GM12878 (cell line): ENCODE data around the gene ZNF532. TPM values are rescaled to one million over a fixed set of nuclear protein-coding genes. Genes with fewer than 3 reads are reported as not detected.

Experiments
- ATAC-seq: fragments of 200-7000 bp; cut with Tn5 transposase; 3 replicates; pipeline ENCODE4 v1.9.1; 2020; ENCODE audit warnings: mild to moderate bottlenecking, moderate library complexity
- BruUV-seq: library from RNA; stranded (reverse); fragments of 400-500 nt; replicated peaks from 2 replicates; lab custom pipeline; 2021; lab: Mats Ljungman, UMichigan
- CTCF ChIA-PET: fragments of 300-600 bp; sonication (Branson Sonifier 250); formaldehyde crosslinking; extraction: SDS; loops from one replicate; lab custom pipeline; 2021; ENCODE audit warnings: inconsistent platforms; lab: Yijun Ruan, JAX
- POLR2A ChIA-PET: fragments of 350-600 bp; formaldehyde crosslinking; extraction: SDS; loops from one replicate; lab custom pipeline; 2021; ENCODE audit warnings: inconsistent platforms; lab: Charles Lee
- RAD21 ChIA-PET: fragments of 300-600 bp; sonication (Branson Sonifier 250); formaldehyde crosslinking; loops from one replicate; lab custom pipeline; 2023; ENCODE audit warnings: antibody characterized with exemption; ENCODE audit not compliant: unreplicated experiment; lab: Charles Lee
- SMC1A ChIA-PET: fragments of 300-600 bp; sonication (Branson Sonifier 250); formaldehyde crosslinking; loops from one replicate; lab custom pipeline; 2023; ENCODE audit not compliant: unreplicated experiment, uncharacterized antibody; lab: Charles Lee
- DNase-seq: peaks from one replicate; pipeline ENCODE4 v3.0.0-alpha.2; 2011; ENCODE audit warnings: low read depth, low spot score
- FAIRE-seq: peaks from 3 replicates; lab custom pipeline; 2011; peaks lifted over from hg19 to GRCh38; lab: Jason Lieb, UNC
- H2AFZ ChIP-seq: 2 replicates; pipeline ENCODE4 v1.6.0; 2011; ENCODE audit warnings: low read depth, low read length, control low read depth; ENCODE audit not compliant: control insufficient read depth
- H3K27ac ChIP-seq: 2 replicates; pipeline ENCODE4 v1.5.1; 2011; ENCODE audit warnings: control low read depth; ENCODE audit not compliant: control insufficient read depth, insufficient read depth
- H3K27me3 ChIP-seq, 2 experiments: replicated peaks in 1 of 2; 2 replicates each; pipeline versions ENCODE4 v1.6.0 to v1.6.1; 2011; ENCODE audit warnings: low read length in 1 of 2; ENCODE audit not compliant: control insufficient read depth in 2 of 2, insufficient read depth in 2 of 2
- H3K36me3 ChIP-seq, 2 experiments: 2 replicates each; pipeline ENCODE4 v1.5.1; 2011; ENCODE audit warnings: low read length in 1 of 2; ENCODE audit not compliant: control insufficient read depth in 2 of 2, insufficient read depth in 2 of 2
- H3K4me1 ChIP-seq: 2 replicates; pipeline ENCODE4 v1.6.1; 2011; ENCODE audit warnings: mild to moderate bottlenecking, low read length, moderate library complexity, mixed read lengths; ENCODE audit not compliant: control insufficient read depth, insufficient read depth
- H3K4me2 ChIP-seq: 2 replicates; pipeline ENCODE4 v1.6.0; 2011; ENCODE audit warnings: control low read depth; ENCODE audit not compliant: control insufficient read depth, insufficient read depth
- H3K4me3 ChIP-seq: fragments of 200-600 bp; sonication (generic); 2 replicates; pipeline ENCODE4 v1.5.1; 2016
- H3K79me2 ChIP-seq: 2 replicates; pipeline ENCODE4 v1.6.0; 2011; ENCODE audit warnings: low read length; ENCODE audit not compliant: control insufficient read depth, insufficient read depth
- H3K9ac ChIP-seq: 2 replicates; pipeline ENCODE4 v1.8.0; 2011; ENCODE audit warnings: low read length, control low read depth, mixed read lengths; ENCODE audit not compliant: control insufficient read depth, insufficient read depth
- H3K9me3 ChIP-seq: replicated peaks from 3 replicates; pipeline ENCODE4 v1.5.1; 2011; ENCODE audit warnings: mild to moderate bottlenecking, low read length; ENCODE audit not compliant: control insufficient read depth, insufficient read depth
- H4K20me1 ChIP-seq: 2 replicates; pipeline ENCODE4 v1.6.0; 2011; ENCODE audit not compliant: control insufficient read depth, insufficient read depth
- BCL3 ChIP-seq: IDR thresholded peaks from 2 replicates; pipeline ENCODE4 v1.6.1; 2011; ENCODE audit warnings: borderline replicate concordance, low read depth, mild to moderate bottlenecking, moderate library complexity, low read length; ENCODE audit not compliant: insufficient read depth, poor library complexity, severe bottlenecking
- CBX5 ChIP-seq: sonication (generic); IDR thresholded peaks from 2 replicates; pipeline ENCODE4 v1.6.1; 2016; ENCODE audit warnings: low read depth, moderate library complexity, mild to moderate bottlenecking, inconsistent platforms
- DPF2 ChIP-seq: fragments of 450-650 bp; IDR thresholded peaks from 2 replicates; pipeline ENCODE4 v1.6.1; 2017; ENCODE audit warnings: mild to moderate bottlenecking
- FOXK2 ChIP-seq: fragments of 450-650 bp; IDR thresholded peaks from 2 replicates; pipeline ENCODE4 v1.6.1; 2017; ENCODE audit warnings: mild to moderate bottlenecking, moderate library complexity
- NR2F1 ChIP-seq: fragments of 450-650 bp; conservative IDR thresholded peaks from 2 replicates; pipeline ENCODE4 v1.6.1; 2017; ENCODE audit warnings: mild to moderate bottlenecking
- PAX5 ChIP-seq: IDR thresholded peaks from 2 replicates; pipeline ENCODE4 v1.6.1; 2011; ENCODE audit warnings: low read depth, low read length, borderline replicate concordance
- RB1 ChIP-seq: fragments of 450-650 bp; formaldehyde crosslinking; IDR thresholded peaks from 2 replicates; pipeline ENCODE4 v1.6.1; 2017; ENCODE audit warnings: mild to moderate bottlenecking, borderline replicate concordance
- RBBP5 ChIP-seq: fragments of 200-600 bp; sonication (generic); conservative IDR thresholded peaks from 2 replicates; pipeline ENCODE4 v1.6.1; 2016
- REST ChIP-seq: IDR thresholded peaks from 2 replicates; pipeline ENCODE4 v1.6.1; 2012; ENCODE audit warnings: mild to moderate bottlenecking, low read depth, low read length
- SMAD1 ChIP-seq: fragments of 450-650 bp; IDR thresholded peaks from 2 replicates; pipeline ENCODE4 v1.6.1; 2018; ENCODE audit warnings: mild to moderate bottlenecking, low read depth; ENCODE audit not compliant: partially characterized antibody
- WGBS: methylation state at CpG from one replicate; pipeline ENCODE4 v1.1.6; 2016; ENCODE audit warnings: low lambda C conversion rate; ENCODE audit not compliant: insufficient replicate concordance, insufficient coverage; ENCODE audit errors: missing lambda C conversion rate; 5-methylcytosine and 5-hydroxymethylcytosine counted together
- in situ Hi-C: fragments of 300-500 bp; cut with MboI; formaldehyde crosslinking; loops from 9 replicates; pipeline ENCODE4 v1.14.3; 2018; ENCODE audit warnings: mixed read lengths
- intact Hi-C: fragments of 100-400 bp; cut with micrococcal nuclease; formaldehyde crosslinking; loops from one replicate; pipeline ENCODE4 v1.14.2; 2022; ENCODE audit not compliant: unreplicated experiment
- polyA plus RNA-seq, 11 experiments: library from polyadenylated mRNA; depleted of rRNA in 4 of 11; unstranded in 6 of 11; stranded (reverse) in 5 of 11; fragments of >200 nt; fragmentation: Nextera tagmentation in 4 of 11; fragmentation: Illumina TruSeq in 1 of 11; extraction: Ambion mirVana in 4 of 11; extraction: Trizol in 1 of 11; gene quantifications; 1 replicate in 1 of 11; 2 replicates in 10 of 11; pipeline versions ENCODE4 v1.2.1 to v1.2.3, GENCODE V29; 2011 to 2016; ENCODE audit warnings: inconsistent platforms in 2 of 11, missing spikeins in 2 of 11, low read depth in 1 of 11
- total RNA-seq, 4 experiments: library from RNA; depleted of rRNA in 3 of 4; stranded (reverse); fragments of >200 nt in 3 of 4; fragmentation: Illumina TruSeq in 1 of 4; extraction: Trizol in 1 of 4; gene quantifications; 2 replicates each; pipeline versions ENCODE4 v1.2.1 to v1.2.3, GENCODE V29; 2013 to 2021
- TF ChIP-seq, protein P1 (sequence below): fragments of 450-650 bp; IDR thresholded peaks from 2 replicates; pipeline ENCODE4 v1.6.1; 2017; ENCODE audit warnings: low read depth, mild to moderate bottlenecking, moderate library complexity

The ZNF532 gene
- total and polyA plus RNA-seq, 10 of the 15 experiments (the other 5 are each of a cell fraction or from before 2014, with no cell fraction given) = 0.44 to 3.4 (median 1.4) TPM

GRCh38 chr18:58955001-58955400, 90.3 kb downstream of the ZNF532 start:
- WGBS = 87% methylated on average over 6 of the region's 6 CpGs
- no peak overlapping the region for H3K9ac ChIP-seq
- no peak for ATAC-seq
- no peak overlapping the region for H2AFZ ChIP-seq
- no peaks in the 10 kb centered on the region for H4K20me1 ChIP-seq
- TF ChIP-seq NR2F1 = no peak
- TF ChIP-seq BCL3 = no peak
- no peak for TF ChIP-seq SMAD1
- no peak for TF ChIP-seq REST
- TF ChIP-seq, protein P1, sequence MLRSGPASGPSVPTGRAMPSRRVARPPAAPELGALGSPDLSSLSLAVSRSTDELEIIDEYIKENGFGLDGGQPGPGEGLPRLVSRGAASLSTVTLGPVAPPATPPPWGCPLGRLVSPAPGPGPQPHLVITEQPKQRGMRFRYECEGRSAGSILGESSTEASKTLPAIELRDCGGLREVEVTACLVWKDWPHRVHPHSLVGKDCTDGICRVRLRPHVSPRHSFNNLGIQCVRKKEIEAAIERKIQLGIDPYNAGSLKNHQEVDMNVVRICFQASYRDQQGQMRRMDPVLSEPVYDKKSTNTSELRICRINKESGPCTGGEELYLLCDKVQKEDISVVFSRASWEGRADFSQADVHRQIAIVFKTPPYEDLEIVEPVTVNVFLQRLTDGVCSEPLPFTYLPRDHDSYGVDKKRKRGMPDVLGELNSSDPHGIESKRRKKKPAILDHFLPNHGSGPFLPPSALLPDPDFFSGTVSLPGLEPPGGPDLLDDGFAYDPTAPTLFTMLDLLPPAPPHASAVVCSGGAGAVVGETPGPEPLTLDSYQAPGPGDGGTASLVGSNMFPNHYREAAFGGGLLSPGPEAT = no peak
- no peak for TF ChIP-seq RB1
- TF ChIP-seq PAX5 = no peak
- no peak for TF ChIP-seq FOXK2
- TF ChIP-seq RBBP5 = no peak
- no peak for TF ChIP-seq CBX5
- TF ChIP-seq DPF2 = no peak
- no peak overlapping the region for H3K4me3 ChIP-seq
- ChIA-PET POLR2A (no interaction called here), CTCF (interaction anchor here (1.2 kb wide), 1 partner anchor 427 kb away, joined by 3 read pairs; no protein-coding TSS in a partner anchor), SMC1A (interaction anchor here (0.6 to 1.8 kb wide), 3 partner anchors 8 to 249 kb away, joined by 3 to 4 read pairs (median 4); no protein-coding TSS in a partner anchor), RAD21 (no interaction called here)
- no peak for DNase-seq
- H3K27ac ChIP-seq = no peak overlapping the region
- H3K4me1 ChIP-seq = no peaks in the 10 kb centered on the region
- no TSS peak for BruUV-seq
- intact Hi-C loops = no loop called here
- no peaks in the 10 kb centered on the region for H3K36me3 ChIP-seq
- no peaks in the 10 kb centered on the region for H3K9me3 ChIP-seq
- FAIRE-seq = no peak
- in situ Hi-C loops = no loop called here
- H3K4me2 ChIP-seq = no peak overlapping the region
- no peaks in the 10 kb centered on the region for H3K27me3 ChIP-seq
- H3K79me2 ChIP-seq = no peaks in the 10 kb centered on the region
